HG02938 (cell line): ENCODE data around the gene SOX30.

Experiments
- ATAC-seq: cut with Tn5 transposase; IDR thresholded peaks from one replicate; pipeline ENCODE4 v1.9.1; 2021; ENCODE audit warnings: mild to moderate bottlenecking, moderate library complexity; ENCODE audit not compliant: unreplicated experiment

Gene SOX30

GRCh38 chr5:157665467-157666070 lies 13.3 kb upstream of the SOX30 start:
- ATAC-seq: no peak

GRCh38 chr5:157659868-157660660 lies 7.8 kb upstream of the SOX30 start:
- no peak for ATAC-seq

GRCh38 chr5:157658893-157659292 lies 6.7 kb upstream of the SOX30 start:
- ATAC-seq: no peak

- no peak for ATAC-seq
Measured at GRCh38 chr5:157657516-157657915, 5.3 kb upstream of the SOX30 start.

GRCh38 chr5:157651623-157652376 lies 438 bp downstream of the SOX30 start:
- ATAC-seq: peak; percentile 75

GRCh38 chr5:157650991-157651611 lies 1.1 kb downstream of the SOX30 start:
- ATAC-seq: peak; percentile 7

- no peak for ATAC-seq
Measured at GRCh38 chr5:157649101-157649500, 3.1 kb downstream of the SOX30 start.

- ATAC-seq: no peak
Measured at GRCh38 chr5:157648275-157648990, 3.8 kb downstream of the SOX30 start.

- ATAC-seq: no peak
Measured at GRCh38 chr5:157640406-157641066, 11.7 kb downstream of the SOX30 start.

GRCh38 chr5:157630341-157630740 lies 21.9 kb downstream of the SOX30 start:
- no peak for ATAC-seq

- ATAC-seq: no peak
Measured at GRCh38 chr5:157626831-157627230, 25.4 kb downstream of the SOX30 start.

- no peak for ATAC-seq
Measured at GRCh38 chr5:157624144-157624543, 28.1 kb downstream of the SOX30 start.

- no peak for ATAC-seq
Measured at GRCh38 chr5:157620776-157621175, 31.5 kb downstream of the SOX30 start.

GRCh38 chr5:157618191-157618765 lies 34.0 kb downstream of the SOX30 start:
- no peak for ATAC-seq

- no peak for ATAC-seq
Measured at GRCh38 chr5:157616785-157617184, 35.5 kb downstream of the SOX30 start.

GRCh38 chr5:157613385-157614245 lies 38.6 kb downstream of the SOX30 start:
- ATAC-seq: no peak

GRCh38 chr5:157612581-157612980 lies 39.7 kb downstream of the SOX30 start:
- ATAC-seq: no peak

- peak; percentile 48 for ATAC-seq
Measured at GRCh38 chr5:157611571-157612476, 40.4 kb downstream of the SOX30 start.
